Mucosa of rectum (tissue), 2 donors: ENCODE results near the gene CDHR2.
A peak's percentile ranks its signal among the peaks of the same experiment; 100 is the strongest.

Experiments
- H3K27ac ChIP-seq, 2 donors: one replicate each; pipeline ENCODE4 v1.7.0; 2013; ENCODE audit warnings: inconsistent platforms in 2 of 2, low read depth in 2 of 2, low read length in 2 of 2
- H3K27me3 ChIP-seq, 2 donors: one replicate each; pipeline ENCODE4 v1.7.0; 2013; ENCODE audit warnings: low read length in 2 of 2; ENCODE audit not compliant: control insufficient read depth in 2 of 2, insufficient read depth in 2 of 2
- H3K36me3 ChIP-seq, 2 donors: one replicate each; pipeline ENCODE4 v1.7.0; 2013; ENCODE audit warnings: low read length in 2 of 2; ENCODE audit not compliant: control insufficient read depth in 2 of 2, insufficient read depth in 2 of 2
- H3K4me1 ChIP-seq, 2 donors: one replicate each; pipeline ENCODE4 v1.7.0; 2013; ENCODE audit warnings: low read length in 2 of 2, mild to moderate bottlenecking in 1 of 2; ENCODE audit not compliant: control insufficient read depth in 2 of 2, insufficient read depth in 2 of 2
- H3K4me3 ChIP-seq, 2 donors: one replicate each; pipeline ENCODE4 v1.7.0; 2013; ENCODE audit warnings: low read length in 2 of 2
- H3K9ac ChIP-seq, 2 donors: one replicate each; pipeline ENCODE4 v1.7.0; 2013; ENCODE audit warnings: low read length in 2 of 2, low read depth in 1 of 2, mild to moderate bottlenecking in 1 of 2
- H3K9me3 ChIP-seq, 2 donors: one replicate each; pipeline ENCODE4 v1.7.0; 2013; ENCODE audit warnings: low read length in 2 of 2; ENCODE audit not compliant: control insufficient read depth in 2 of 2
- donor health status: healthy.
- donor health status: Normal muscosa, but diverticular disease.

Gene CDHR2

GRCh38 chr5:176528301-176528700 is 20.8 kb upstream of the CDHR2 start:
- H3K4me1 ChIP-seq: peaks cover 12 to 20% of the 10 kb centered on the region in 2 donors
- no peak overlapping the region for H3K9ac ChIP-seq
- no peaks in the 10 kb centered on the region for H3K27me3 ChIP-seq
- peaks cover 34 to 36% of the 10 kb centered on the region in 2 donors for H3K36me3 ChIP-seq
- H3K9me3 ChIP-seq: no peaks in the 10 kb centered on the region
- H3K4me3 ChIP-seq: no peak overlapping the region
- no peak overlapping the region for H3K27ac ChIP-seq

- no peak overlapping the region for H3K4me3 ChIP-seq
- H3K27ac ChIP-seq: no peak overlapping the region
- H3K36me3 ChIP-seq: peaks cover 34 to 36% of the 10 kb centered on the region in 2 donors
- H3K4me1 ChIP-seq: peaks cover 16 to 24% of the 10 kb centered on the region in 2 donors
- H3K9me3 ChIP-seq: no peaks in the 10 kb centered on the region
- H3K9ac ChIP-seq: no peak overlapping the region
- no peaks in the 10 kb centered on the region for H3K27me3 ChIP-seq
Observed at GRCh38 chr5:176528761-176529115, 20.4 kb upstream of the CDHR2 start.

- H3K27me3 ChIP-seq: no peaks in the 10 kb centered on the region
- H3K9me3 ChIP-seq: no peaks in the 10 kb centered on the region
- no peak overlapping the region for H3K9ac ChIP-seq
- H3K36me3 ChIP-seq: peaks cover 34 to 36% of the 10 kb centered on the region in 2 donors
- peaks cover 21 to 29% of the 10 kb centered on the region in 2 donors for H3K4me1 ChIP-seq
- H3K27ac ChIP-seq: no peak overlapping the region
- H3K4me3 ChIP-seq: no peak overlapping the region
Observed at GRCh38 chr5:176529116-176529740, 19.9 kb upstream of the CDHR2 start.

GRCh38 chr5:176529741-176530141 is 19.4 kb upstream of the CDHR2 start:
- no peak overlapping the region for H3K27ac ChIP-seq
- no peak overlapping the region for H3K4me3 ChIP-seq
- peaks cover 34 to 36% of the 10 kb centered on the region in 2 donors for H3K36me3 ChIP-seq
- no peaks in the 10 kb centered on the region for H3K27me3 ChIP-seq
- no peaks in the 10 kb centered on the region for H3K9me3 ChIP-seq
- no peak overlapping the region for H3K9ac ChIP-seq
- peaks cover 26 to 34% of the 10 kb centered on the region in 2 donors for H3K4me1 ChIP-seq

- Histone ChIP-seq H3K27ac (no peak overlapping the region), H3K27me3 (no peaks in the 10 kb centered on the region), H3K9me3 (no peaks in the 10 kb centered on the region), H3K36me3 (peaks cover 36 to 37% of the 10 kb centered on the region in 2 donors), H3K9ac (no peak overlapping the region), H3K4me3 (no peak overlapping the region), H3K4me1 (peaks cover 34 to 42% of the 10 kb centered on the region in 2 donors)
Observed at GRCh38 chr5:176530393-176530982, 18.7 kb upstream of the CDHR2 start.

- Histone ChIP-seq H3K4me3 (no peak overlapping the region), H3K36me3 (peaks cover 36 to 37% of the 10 kb centered on the region in 2 donors), H3K27ac (peak overlapping the region in 1 of 2 donors; percentile 23), H3K9ac (peak overlapping the region in 1 of 2 donors; percentile 14), H3K4me1 (peaks cover 41 to 45% of the 10 kb centered on the region in 2 donors), H3K27me3 (no peaks in the 10 kb centered on the region), H3K9me3 (no peaks in the 10 kb centered on the region)
Observed at GRCh38 chr5:176530983-176531901, 17.9 kb upstream of the CDHR2 start.

GRCh38 chr5:176531902-176532493 is 17.1 kb upstream of the CDHR2 start:
- no peak overlapping the region for H3K9ac ChIP-seq
- peaks cover 36 to 37% of the 10 kb centered on the region in 2 donors for H3K36me3 ChIP-seq
- H3K4me1 ChIP-seq: peaks cover 42 to 45% of the 10 kb centered on the region in 2 donors
- no peaks in the 10 kb centered on the region for H3K9me3 ChIP-seq
- H3K27ac ChIP-seq: peak overlapping the region in 1 of 2 donors; percentile 23
- no peak overlapping the region for H3K4me3 ChIP-seq
- no peaks in the 10 kb centered on the region for H3K27me3 ChIP-seq

- H3K9ac ChIP-seq: peak overlapping the region; percentile 34 to 91
- H3K27me3 ChIP-seq: no peaks in the 10 kb centered on the region
- H3K4me3 ChIP-seq: peak overlapping the region in 1 of 2 donors; percentile 7
- H3K36me3 ChIP-seq: peaks cover 33 to 34% of the 10 kb centered on the region in 2 donors
- no peaks in the 10 kb centered on the region for H3K9me3 ChIP-seq
- peaks cover 42 to 45% of the 10 kb centered on the region in 2 donors for H3K4me1 ChIP-seq
- peak overlapping the region in 1 of 2 donors; percentile 100 for H3K27ac ChIP-seq
Observed at GRCh38 chr5:176532795-176533194, 16.3 kb upstream of the CDHR2 start.

- Histone ChIP-seq H3K27me3 (no peaks in the 10 kb centered on the region), H3K9me3 (no peaks in the 10 kb centered on the region), H3K4me3 (peak overlapping the region; percentile 24 to 98), H3K27ac (peak overlapping the region; percentile 99 to 100), H3K9ac (peak overlapping the region; percentile 34 to 91), H3K36me3 (peaks cover 28 to 30% of the 10 kb centered on the region in 2 donors), H3K4me1 (peaks cover 46 to 49% of the 10 kb centered on the region in 2 donors)
Observed at GRCh38 chr5:176533390-176533789, 15.8 kb upstream of the CDHR2 start.
